HG03097 (cell line): ENCODE results near the gene PKDCC.
"Not testable (repeated sequence)": the region's sequence is repeated elsewhere in the genome, so short reads cannot be mapped to it uniquely, and the experiment has no call there.

Source experiments
- ATAC-seq: cut with Tn5 transposase; IDR thresholded peaks from one replicate; pipeline ENCODE4 v1.9.1; 2021; ENCODE audit not compliant: unreplicated experiment, low FRiP score

PKDCC gene

GRCh38 chr2:42060718-42061619 is 13.1 kb downstream of the PKDCC start:
- ATAC-seq, result no peak

GRCh38 chr2:42061839-42062238 is 14.0 kb downstream of the PKDCC start:
- no peak for ATAC-seq

- no peak for ATAC-seq
Measured at GRCh38 chr2:42063431-42064171, 15.8 kb downstream of the PKDCC start.

- no peak for ATAC-seq
Measured at GRCh38 chr2:42064417-42064942, 16.7 kb downstream of the PKDCC start.

- not testable (repeated sequence) for ATAC-seq
Measured at GRCh38 chr2:42065753-42066152, 17.9 kb downstream of the PKDCC start.

GRCh38 chr2:42067001-42067400 is 19.2 kb downstream of the PKDCC start:
- ATAC-seq, result not testable (repeated sequence)

GRCh38 chr2:42067521-42067920 is 19.7 kb downstream of the PKDCC start:
- no peak for ATAC-seq

GRCh38 chr2:42068571-42069178 is 20.9 kb downstream of the PKDCC start:
- no peak for ATAC-seq

- no peak for ATAC-seq
Measured at GRCh38 chr2:42069568-42069967, 21.7 kb downstream of the PKDCC start.

- ATAC-seq, result no peak
Measured at GRCh38 chr2:42071791-42072190, 24.0 kb downstream of the PKDCC start.

GRCh38 chr2:42072349-42073118 is 24.7 kb downstream of the PKDCC start:
- no peak for ATAC-seq

GRCh38 chr2:42073739-42074503 is 26.1 kb downstream of the PKDCC start:
- no peak for ATAC-seq

GRCh38 chr2:42074661-42075060 is 26.8 kb downstream of the PKDCC start:
- ATAC-seq, result no peak

- no peak for ATAC-seq
Measured at GRCh38 chr2:42076357-42077225, 28.8 kb downstream of the PKDCC start.

- ATAC-seq, result no peak
Measured at GRCh38 chr2:42077343-42077742, 29.5 kb downstream of the PKDCC start.

- ATAC-seq, result no peak
Measured at GRCh38 chr2:42079737-42080287, 32.0 kb downstream of the PKDCC start.

- not testable (repeated sequence) for ATAC-seq
Measured at GRCh38 chr2:42081151-42081550, 33.3 kb downstream of the PKDCC start.

GRCh38 chr2:42082016-42082415 is 34.2 kb downstream of the PKDCC start:
- ATAC-seq, result no peak
